Measurements from ENCODE around the gene B4GALNT4. TPM values are rescaled to one million over a fixed set of nuclear protein-coding genes. Genes with fewer than 3 reads are reported as not detected.
"Not testable (repeated sequence)": the region's sequence is repeated elsewhere in the genome, so short reads cannot be mapped to it uniquely, and the experiment has no call there.

The B4GALNT4 gene
- polyA plus RNA-seq, 3 donors, result 64.8 to 99.5 (median 72.8) TPM

DNA sequence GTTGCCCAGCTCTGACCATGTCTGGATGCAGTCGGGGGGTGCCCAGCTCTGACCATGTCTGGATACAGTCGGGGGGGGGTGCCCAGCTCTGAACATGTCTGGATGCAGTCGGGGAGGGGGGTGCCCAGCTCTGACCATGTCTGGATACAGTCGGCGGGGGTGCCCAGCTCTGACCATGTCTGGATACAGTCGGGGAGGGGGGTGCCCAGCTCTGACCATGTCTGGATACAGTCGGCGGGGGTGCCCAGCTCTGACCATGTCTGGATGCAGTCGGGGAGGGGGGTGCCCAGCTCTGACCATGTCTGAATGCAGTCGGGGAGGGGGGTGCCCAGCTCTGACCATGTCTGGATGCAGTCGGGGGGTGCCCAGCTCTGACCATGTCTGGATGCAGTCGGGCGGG lies 41.4 kb downstream of the B4GALNT4 start:
- not testable (repeated sequence) for DNase-seq (ENCODE audit: extremely low read depth in 1 of 11, low read depth in 9 of 11, low spot score in 4 of 11)

DNA sequence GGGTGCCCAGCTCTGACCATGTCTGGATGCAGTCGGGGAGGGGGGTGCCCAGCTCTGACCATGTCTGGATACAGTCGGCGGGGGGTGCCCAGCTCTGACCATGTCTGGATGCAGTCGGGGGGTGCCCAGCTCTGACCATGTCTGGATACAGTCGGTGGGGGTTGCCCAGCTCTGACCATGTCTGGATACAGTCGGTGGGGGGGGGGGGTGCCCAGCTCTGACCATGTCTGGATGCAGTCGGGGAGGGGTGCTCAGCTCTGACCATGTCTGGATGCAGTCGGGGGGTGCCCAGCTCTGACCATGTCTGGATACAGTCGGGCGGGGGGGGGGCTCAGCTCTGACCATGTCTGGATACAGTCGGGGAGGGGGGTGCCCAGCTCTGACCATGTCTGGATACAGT lies 42.2 kb downstream of the B4GALNT4 start:
- DNase-seq (ENCODE audit: extremely low read depth in 1 of 11, low read depth in 9 of 11, low spot score in 4 of 11), result not testable (repeated sequence)

DNA sequence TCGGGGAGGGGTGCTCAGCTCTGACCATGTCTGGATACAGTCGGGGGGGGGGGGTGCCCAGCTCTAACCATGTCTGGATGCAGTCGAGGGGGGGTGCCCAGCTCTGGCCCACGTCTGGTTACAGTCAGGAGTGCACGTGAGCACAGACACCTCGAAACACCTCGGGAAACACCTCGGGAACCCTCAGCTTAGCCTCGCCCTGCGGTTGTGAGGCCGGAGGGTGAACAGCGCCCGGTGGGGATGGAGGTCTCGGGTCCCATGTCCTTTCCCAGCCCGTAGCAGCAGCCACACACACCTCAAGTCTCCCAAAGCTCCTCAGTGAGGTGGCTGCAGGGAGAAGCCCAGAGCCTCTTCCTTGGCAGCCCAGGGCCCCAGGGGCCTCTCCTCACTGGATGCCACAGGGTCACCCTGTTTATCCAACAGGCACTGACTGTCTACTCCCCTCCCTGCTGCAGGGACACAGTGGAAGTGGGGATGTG lies 43.4 kb downstream of the B4GALNT4 start:
- no peak for DNase-seq (ENCODE audit: extremely low read depth in 1 of 11, low read depth in 9 of 11, low spot score in 4 of 11)

- no peak for DNase-seq (ENCODE audit: extremely low read depth in 1 of 11, low read depth in 9 of 11, low spot score in 4 of 11)
Measured at GRCh38 chr11:413120-414081, 44.1 kb downstream of the B4GALNT4 start.

DNA sequence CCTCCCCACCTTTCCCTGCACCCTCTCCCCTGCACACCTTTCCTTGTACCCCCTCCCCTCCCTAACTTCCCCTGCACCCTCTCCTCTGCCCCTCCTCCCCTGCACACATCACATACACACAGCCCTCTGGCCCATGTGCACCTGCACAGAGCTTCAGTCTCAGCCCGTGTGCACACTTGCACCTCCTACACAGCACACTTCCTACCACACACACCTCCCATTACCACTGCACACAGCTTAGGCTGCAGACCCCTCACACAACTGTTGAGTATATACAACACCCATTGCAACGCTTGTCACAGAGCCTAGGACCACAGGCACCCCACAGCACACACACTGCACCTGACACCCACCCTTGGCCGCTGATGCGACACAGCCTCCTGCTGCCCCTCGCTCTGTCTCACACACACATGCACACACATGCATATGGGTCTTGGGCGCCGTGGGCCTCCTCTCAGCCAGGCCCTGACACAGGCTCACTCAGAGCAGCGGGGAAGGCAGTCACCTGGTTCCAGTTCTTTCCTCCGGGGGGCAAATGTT lies 45.1 kb downstream of the B4GALNT4 start:
- no peak for DNase-seq (ENCODE audit: extremely low read depth in 1 of 11, low read depth in 9 of 11, low spot score in 4 of 11)

- DNase-seq (ENCODE audit: extremely low read depth in 1 of 11, low read depth in 9 of 11, low spot score in 4 of 11), result no peak
Measured at GRCh38 chr11:415640-416041, 46.3 kb downstream of the B4GALNT4 start.

DNA sequence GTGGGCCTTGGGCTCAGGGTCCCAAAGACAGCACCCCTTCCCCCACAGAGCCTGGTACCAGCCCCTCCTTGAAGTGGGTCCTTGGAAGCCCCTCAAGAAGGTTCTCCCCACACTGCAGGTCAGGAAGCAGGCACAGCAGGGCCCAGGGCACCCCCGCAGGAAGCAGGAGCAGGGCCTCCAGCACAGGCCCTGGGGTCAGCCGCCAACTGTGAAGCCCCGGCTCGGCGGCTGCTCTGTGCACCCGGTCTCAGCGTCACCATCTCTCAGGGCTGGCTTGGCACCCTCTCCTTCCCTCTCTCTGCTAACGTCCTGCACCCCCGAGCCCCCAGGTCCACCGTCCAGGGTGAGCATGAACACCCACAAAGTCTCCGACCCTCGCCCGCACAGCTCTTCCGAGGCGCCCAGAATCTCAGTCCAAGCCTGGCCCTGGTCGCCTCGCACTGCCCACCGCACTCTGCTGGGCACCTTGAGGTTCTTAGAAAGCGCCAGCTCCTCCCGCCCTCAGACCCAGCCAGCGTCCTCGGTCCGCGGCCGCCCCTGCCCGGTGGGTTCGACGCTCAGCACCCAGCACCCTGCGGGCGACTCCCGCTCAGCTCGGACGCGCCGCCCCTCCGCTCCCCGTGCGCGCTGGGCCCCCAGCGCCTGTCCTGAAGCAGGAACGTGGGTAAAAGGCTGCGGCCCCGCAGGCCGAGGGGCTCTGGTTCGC lies 46.9 kb downstream of the B4GALNT4 start:
- no peak for DNase-seq (ENCODE audit: extremely low read depth in 1 of 11, low read depth in 9 of 11, low spot score in 4 of 11)

DNA sequence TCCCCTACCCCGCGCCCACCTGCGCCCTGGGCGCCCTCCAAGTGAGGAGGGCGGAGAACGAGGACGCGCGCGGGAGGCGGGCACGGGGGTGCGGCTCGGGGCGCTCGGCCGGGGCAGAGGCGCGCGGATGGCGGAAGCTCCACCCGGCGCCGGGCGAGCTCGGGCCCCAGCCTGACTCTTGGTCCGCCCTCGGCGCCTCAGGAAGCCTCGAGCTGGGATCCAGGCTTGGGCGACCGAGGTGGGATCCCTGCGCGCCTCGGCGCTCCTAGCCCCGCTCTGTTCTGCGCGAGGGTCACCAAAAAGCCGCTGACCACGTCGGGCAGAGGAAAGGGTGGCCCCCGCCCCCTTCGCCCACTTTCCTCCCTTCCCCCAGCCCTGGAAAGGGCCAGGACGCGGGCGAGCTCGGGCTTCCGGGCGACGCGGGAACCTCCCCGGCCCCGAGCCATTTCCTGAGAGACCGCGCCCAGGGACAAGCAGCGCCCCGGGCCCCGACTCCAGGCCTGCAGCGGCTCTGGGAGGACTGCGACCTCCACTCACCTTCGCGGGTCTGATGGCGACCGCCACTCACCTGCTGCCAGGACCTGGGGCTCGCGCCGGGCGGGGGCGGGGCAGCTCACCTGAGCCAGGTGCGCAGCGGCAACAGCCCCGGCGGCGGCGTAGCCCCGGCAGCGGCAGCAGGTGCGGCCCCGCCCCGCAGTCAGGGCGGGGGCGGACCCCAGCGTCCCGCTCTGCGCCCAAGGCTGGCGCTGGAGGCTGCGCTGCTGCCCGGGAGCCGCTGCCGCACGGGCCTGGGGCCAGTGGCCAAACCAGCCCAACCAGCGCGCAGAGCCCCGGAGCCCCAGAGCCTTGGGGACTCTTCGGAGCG lies 47.7 kb downstream of the B4GALNT4 start:
- no peak for DNase-seq (ENCODE audit: extremely low read depth in 1 of 11, low read depth in 9 of 11, low spot score in 4 of 11)

- no peak for DNase-seq (ENCODE audit: extremely low read depth in 1 of 11, low read depth in 9 of 11, low spot score in 4 of 11)
Measured at GRCh38 chr11:417652-418342, 48.5 kb downstream of the B4GALNT4 start.

DNA sequence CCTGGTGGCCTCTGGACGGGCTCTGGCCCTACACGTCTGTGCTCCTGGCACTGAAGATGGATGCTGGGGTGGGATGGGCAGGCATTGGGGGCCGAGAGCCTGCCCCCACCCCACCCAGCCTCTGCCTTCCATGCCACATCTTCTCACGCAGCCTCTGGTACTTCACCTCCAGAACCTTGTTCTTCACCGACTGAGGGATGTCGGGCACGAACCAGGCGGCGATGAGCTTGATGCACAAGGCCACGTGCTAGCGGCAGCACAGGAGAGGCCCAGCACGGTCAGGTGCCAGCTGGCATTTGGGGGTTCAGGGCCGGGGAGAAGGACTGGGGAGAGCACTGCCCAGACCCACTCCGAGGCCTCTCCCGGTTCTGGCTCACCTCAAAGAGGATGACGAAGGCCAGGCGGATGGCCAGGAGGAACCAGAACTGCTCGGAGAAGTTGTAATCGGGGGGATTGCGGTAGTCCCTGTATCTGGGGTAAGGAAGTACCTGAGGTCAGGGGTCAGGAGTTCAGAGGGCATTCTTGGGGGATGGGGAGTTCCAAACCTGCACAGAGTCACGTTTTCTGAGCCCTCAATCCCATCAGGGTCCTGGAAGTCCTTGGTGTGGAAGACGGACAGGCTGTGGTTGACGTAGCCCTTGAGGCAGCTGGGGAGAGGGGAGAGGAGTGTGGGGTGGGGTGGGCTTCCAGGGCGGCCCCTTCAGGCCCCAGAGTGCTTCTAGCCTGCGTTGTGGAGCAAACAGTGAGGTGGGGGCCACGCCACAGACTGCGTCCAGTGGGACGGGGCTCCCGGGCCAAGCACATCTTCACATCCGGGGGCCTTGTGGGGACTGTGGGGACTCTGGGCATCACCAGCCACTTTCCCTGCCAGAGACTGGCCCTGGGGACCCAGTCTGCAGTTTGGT lies 49.3 kb downstream of the B4GALNT4 start:
- no peak for DNase-seq (ENCODE audit: extremely low read depth in 1 of 11, low read depth in 9 of 11, low spot score in 4 of 11)

- DNase-seq (ENCODE audit: extremely low read depth in 1 of 11, low read depth in 9 of 11, low spot score in 4 of 11), result no peak
Measured at GRCh38 chr11:419248-420005, 50.1 kb downstream of the B4GALNT4 start.

DNA sequence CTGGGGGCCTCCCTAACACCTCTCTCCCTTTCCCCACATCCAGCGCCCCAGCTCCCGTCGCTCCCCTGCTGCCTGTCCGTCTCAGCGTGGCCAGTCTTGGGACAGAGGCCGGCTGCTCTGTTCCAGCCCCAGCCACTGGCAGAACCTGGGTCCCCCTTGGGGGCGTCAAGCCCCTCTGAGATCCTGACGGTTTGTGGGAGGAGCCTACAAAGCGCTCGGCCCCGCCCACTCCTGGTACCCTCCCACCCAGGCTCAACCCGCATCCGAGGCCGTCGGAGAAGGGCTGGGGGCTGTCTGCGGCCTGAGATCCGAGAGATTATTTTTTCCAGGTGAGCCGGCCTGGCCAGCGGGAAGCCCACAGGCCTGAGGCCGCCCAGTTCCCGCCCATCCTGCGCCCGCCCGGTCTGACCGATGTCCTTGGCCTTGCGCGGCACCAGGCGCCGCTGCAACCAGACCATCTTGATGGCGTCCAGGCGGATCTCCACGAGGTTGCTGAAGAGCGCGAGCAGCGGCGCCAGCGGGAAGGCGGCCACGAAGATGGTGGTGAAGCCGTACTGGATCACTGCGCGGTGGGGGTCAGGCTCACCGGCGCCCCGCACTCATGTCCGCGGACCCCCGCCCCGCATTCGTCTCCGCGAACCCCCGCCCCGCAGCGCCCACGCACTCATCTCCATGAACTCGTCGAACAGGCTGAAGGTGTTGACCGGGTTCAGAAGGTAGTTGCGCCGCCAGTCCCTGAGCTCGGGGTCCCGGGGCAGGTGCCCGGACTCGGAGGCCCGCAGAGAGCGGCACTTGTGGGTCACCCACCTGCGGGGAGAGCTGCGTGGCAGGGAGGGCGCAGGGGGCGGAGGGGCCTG lies 51.0 kb downstream of the B4GALNT4 start:
- no peak for DNase-seq (ENCODE audit: extremely low read depth in 1 of 11, low read depth in 9 of 11, low spot score in 4 of 11)

- no peak for DNase-seq (ENCODE audit: extremely low read depth in 1 of 11, low read depth in 9 of 11, low spot score in 4 of 11)
Measured at GRCh38 chr11:420911-421321, 51.6 kb downstream of the B4GALNT4 start.

GRCh38 chr11:422249-422656 lies 53.0 kb downstream of the B4GALNT4 start:
- no peak for DNase-seq (ENCODE audit: extremely low read depth in 1 of 11, low read depth in 9 of 11, low spot score in 4 of 11)

GRCh38 chr11:424232-424631 lies 54.9 kb downstream of the B4GALNT4 start:
- no peak for DNase-seq (ENCODE audit: extremely low read depth in 1 of 11, low read depth in 9 of 11, low spot score in 4 of 11)

- not testable (repeated sequence) for DNase-seq (ENCODE audit: extremely low read depth in 1 of 11, low read depth in 9 of 11, low spot score in 4 of 11)
Measured at GRCh38 chr11:424766-425165, 55.5 kb downstream of the B4GALNT4 start.
